PC-3 (cell line): ENCODE measurements around the gene THOC5.

Experiments used
- CTCF ChIP-seq: fragments of 300-600 bp; sonication (generic); conservative IDR thresholded peaks from 2 replicates; pipeline ENCODE4 v1.5.1; 2017; ENCODE audit warnings: antibody characterized with exemption, low read depth, mild to moderate bottlenecking, low read length
- EZH2 ChIP-seq: fragments of 300-600 bp; sonication (generic); IDR thresholded peaks from one replicate; pipeline ENCODE4 v1.6.1; 2017; ENCODE audit warnings: antibody characterized with exemption, mild to moderate bottlenecking, low read length; ENCODE audit not compliant: unreplicated experiment
- EZH2phosphoT487 ChIP-seq: fragments of 300-600 bp; sonication (generic); IDR thresholded peaks from 2 replicates; pipeline ENCODE4 v1.6.1; 2018; ENCODE audit warnings: mild to moderate bottlenecking, antibody characterized with exemption, low read length, borderline replicate concordance

- TF ChIP-seq CTCF (no peak), EZH2 (no peak), EZH2phosphoT487 (no peak)
Measured at GRCh38 chr22:29491012-29491411, 62.5 kb downstream of the THOC5 start.
